Panc1 (cell line): Measurements from ENCODE around the gene PDE3A. TPM values are rescaled to one million over a fixed set of nuclear protein-coding genes. Genes with fewer than 3 reads are reported as not detected.

ENCODE experiments used
- ATAC-seq: fragments of 200-7000 bp; cut with Tn5 transposase; 2 replicates; pipeline ENCODE4 v1.9.1; 2020; ENCODE audit warnings: mild to moderate bottlenecking, moderate library complexity
- BruUV-seq: library from RNA; stranded (reverse); fragments of 400-500 nt; replicated peaks from 2 replicates; lab custom pipeline; 2021; lab: Mats Ljungman, UMichigan
- CTCF ChIA-PET: fragments of 300-600 bp; sonication (Branson Sonifier 250); formaldehyde crosslinking; loops from one replicate; lab custom pipeline; 2022; ENCODE audit warnings: antibody characterized with exemption; lab: Charles Lee
- POLR2A ChIA-PET: fragments of 300-600 bp; sonication (Branson Sonifier 250); formaldehyde crosslinking; loops from one replicate; lab custom pipeline; 2022; ENCODE audit warnings: antibody characterized with exemption; lab: Charles Lee
- DNase-seq: peaks from one replicate; pipeline ENCODE4 v3.0.0-alpha.2; 2010; ENCODE audit warnings: low read depth, low spot score
- H3K27ac ChIP-seq: 2 replicates; pipeline ENCODE4 v1.5.1; 2011; ENCODE audit warnings: mild to moderate bottlenecking, low read length, inconsistent platforms
- H3K27me3 ChIP-seq: fragments of 200-500 bp; sonication (Bioruptor generic); 2 replicates; pipeline ENCODE4 v1.6.0; 2014; ENCODE audit warnings: low read length, inconsistent platforms; ENCODE audit not compliant: control insufficient read depth, insufficient read depth
- H3K36me3 ChIP-seq: fragments of 200-500 bp; sonication (Bioruptor generic); 2 replicates; pipeline ENCODE4 v1.5.1; 2014; ENCODE audit warnings: inconsistent platforms, mild to moderate bottlenecking, low read length, moderate library complexity; ENCODE audit not compliant: control insufficient read depth, insufficient read depth
- H3K4me1 ChIP-seq: 2 replicates; pipeline ENCODE4 v1.5.1; 2011; ENCODE audit warnings: inconsistent platforms, mild to moderate bottlenecking, low read length, moderate library complexity; ENCODE audit not compliant: control insufficient read depth, insufficient read depth
- H3K4me3 ChIP-seq, 2 experiments: 2 replicates each; pipeline ENCODE4 v1.5.1; 2011 to 2012; ENCODE audit warnings: low read depth in 2 of 2, low read length in 2 of 2, mild to moderate bottlenecking in 2 of 2, inconsistent platforms in 1 of 2, moderate library complexity in 1 of 2
- H3K9me3 ChIP-seq: fragments of 200-500 bp; sonication (Bioruptor generic); 2 replicates; pipeline ENCODE4 v1.5.1; 2014; ENCODE audit warnings: low read depth, mild to moderate bottlenecking, inconsistent platforms, low read length, moderate library complexity; ENCODE audit not compliant: control insufficient read depth, insufficient read depth
- CTCF ChIP-seq: fragments of 450-650 bp; IDR thresholded peaks from 2 replicates; pipeline ENCODE4 v1.5.1; 2017; ENCODE audit warnings: mild to moderate bottlenecking
- POLR2AphosphoS5 ChIP-seq: IDR thresholded peaks from 2 replicates; pipeline ENCODE4 v1.6.1; 2012; ENCODE audit warnings: mild to moderate bottlenecking, low read depth, low read length, moderate library complexity
- REST ChIP-seq, 2 experiments: IDR thresholded peaks; 2 replicates each; pipeline ENCODE4 v1.6.1; 2011 to 2012; ENCODE audit warnings: low read depth in 2 of 2, control low read depth in 1 of 2, low read length in 1 of 2, mild to moderate bottlenecking in 1 of 2, moderate library complexity in 1 of 2; ENCODE audit not compliant: insufficient read depth in 1 of 2
- SIN3A ChIP-seq: IDR thresholded peaks from 2 replicates; pipeline ENCODE4 v1.6.1; 2012; ENCODE audit warnings: low read depth, mild to moderate bottlenecking, low read length, moderate library complexity, borderline replicate concordance; ENCODE audit not compliant: insufficient read depth
- TCF7L2 ChIP-seq: IDR thresholded peaks from 2 replicates; pipeline ENCODE4 v1.6.1; 2011; ENCODE audit warnings: mild to moderate bottlenecking, low read depth, low read length, inconsistent platforms
- in situ Hi-C: cut with HindIII; loops from 2 replicates; pipeline ENCODE4 v1.10.0; 2016; ENCODE audit warnings: low sequenced_read_pairs, low pct_unique_long_range_greater_than_20kb
- intact Hi-C: fragments of 100-400 bp; cut with micrococcal nuclease; formaldehyde crosslinking; loops from one replicate; pipeline ENCODE4 v1.10.0; 2022; ENCODE audit not compliant: unreplicated experiment
- total RNA-seq: library from RNA; stranded (reverse); gene quantifications from one replicate; pipeline ENCODE4 v1.2.1, GENCODE V29; 2021; ENCODE audit not compliant: unreplicated experiment

Gene PDE3A
- total RNA-seq, 1 experiment from 2014 or later = 0.03 TPM

- no TSS peak for BruUV-seq
- no peak for DNase-seq
- no peaks in the 10 kb centered on the region for H3K9me3 ChIP-seq
- ChIA-PET CTCF (no interaction called here), POLR2A (no interaction called here)
- intact Hi-C loops (no loop called here), in situ Hi-C loops (no loop called here)
- no peak overlapping the region for H3K27ac ChIP-seq
- no peak for ATAC-seq
- H3K27me3 ChIP-seq = no peaks in the 10 kb centered on the region
- no peaks in the 10 kb centered on the region for H3K4me1 ChIP-seq
- H3K4me3 ChIP-seq = no peak overlapping the region
- no peaks in the 10 kb centered on the region for H3K36me3 ChIP-seq
- TF ChIP-seq REST (IDR thresholded peaks at IDR 0.05; ENCODE audit: insufficient read depth in 1 of 2, low read depth in 2 of 2, low read length in 1 of 2) (no peak), SIN3A (no peak), POLR2AphosphoS5 (no peak), TCF7L2 (no peak), CTCF (no peak)
Observed at GRCh38 chr12:20628226-20628787, 260.0 kb downstream of the PDE3A start.

GRCh38 chr12:20628999-20629398, 260.7 kb downstream of the PDE3A start:
- DNase-seq (no peak), ATAC-seq (no peak)
- in situ Hi-C loops (no loop called here), intact Hi-C loops (no loop called here)
- TF ChIP-seq SIN3A (no peak), POLR2AphosphoS5 (no peak), TCF7L2 (no peak), CTCF (no peak), REST (IDR thresholded peaks at IDR 0.05; ENCODE audit: insufficient read depth in 1 of 2, low read depth in 2 of 2, low read length in 1 of 2) (no peak)
- Histone ChIP-seq H3K36me3 (no peaks in the 10 kb centered on the region), H3K4me1 (no peaks in the 10 kb centered on the region), H3K9me3 (no peaks in the 10 kb centered on the region), H3K27ac (no peak overlapping the region), H3K4me3 (no peak overlapping the region), H3K27me3 (no peaks in the 10 kb centered on the region)
- ChIA-PET CTCF (no interaction called here), POLR2A (no interaction called here)
- no TSS peak for BruUV-seq
